BE2C (cell line): ENCODE data around the gene IGF2BP3.

Source experiments
- DNase-seq: peaks from one replicate; pipeline ENCODE4 v3.0.0-alpha.2; 2020
- H3K27me3 ChIP-seq: fragments of 250-450 bp; sonication (Bioruptor Pico); 2 replicates; pipeline ENCODE4 v1.5.1; 2020; ENCODE audit warnings: mild to moderate bottlenecking
- H3K36me3 ChIP-seq: fragments of 250-450 bp; sonication (Bioruptor Pico); 2 replicates; pipeline ENCODE4 v1.5.1; 2020; ENCODE audit warnings: mild to moderate bottlenecking
- H3K4me1 ChIP-seq: fragments of 250-450 bp; sonication (Bioruptor Pico); 2 replicates; pipeline ENCODE4 v1.5.1; 2020
- H3K4me3 ChIP-seq: 2 replicates; pipeline ENCODE4 v1.5.1; 2011; ENCODE audit warnings: low read depth, low read length
- H3K9me3 ChIP-seq: fragments of 250-450 bp; sonication (Bioruptor Pico); 2 replicates; pipeline ENCODE4 v1.5.1; 2020
- TF ChIP-seq, protein P1 (sequence below): IDR thresholded peaks from 2 replicates; pipeline ENCODE4 v1.5.1; 2012; ENCODE audit warnings: mild to moderate bottlenecking, low read depth, low read length

IGF2BP3 gene

DNA sequence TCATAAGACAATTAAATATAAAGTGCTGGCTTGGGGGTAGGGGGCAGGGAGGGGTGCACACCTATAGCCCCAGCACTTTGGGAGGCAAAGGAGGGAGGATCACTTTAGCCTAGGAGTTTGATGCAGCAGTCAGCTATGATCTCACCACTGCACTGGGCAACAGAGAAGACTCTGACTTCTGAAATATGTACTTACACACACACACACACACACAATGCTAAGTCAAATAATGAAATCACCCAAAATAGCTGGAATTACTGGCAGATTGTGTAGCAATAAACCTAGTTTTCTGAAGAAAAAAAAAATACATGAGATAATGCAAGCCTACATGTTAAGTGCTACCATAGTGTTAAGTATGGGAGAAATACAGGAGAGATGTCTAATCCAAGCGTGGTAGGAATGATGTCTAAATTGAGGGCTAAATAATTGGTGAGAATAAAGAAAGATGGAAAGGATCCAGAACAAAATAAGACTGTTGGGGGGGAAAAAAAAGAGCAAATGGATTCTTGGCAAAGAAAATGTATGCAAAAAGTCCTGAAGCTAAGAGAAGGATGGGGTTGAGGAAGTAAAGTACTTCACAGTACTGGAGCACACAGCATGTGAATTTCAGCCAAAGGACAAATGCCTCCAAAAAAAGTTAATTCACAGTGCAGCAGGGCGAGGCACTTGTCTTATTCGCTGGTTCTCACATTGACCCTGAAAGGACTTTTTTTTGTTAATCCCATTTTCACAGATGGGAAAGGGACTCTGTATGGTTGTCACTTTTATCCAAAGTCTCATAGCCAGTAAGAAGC is 73.9 kb downstream of the IGF2BP3 start:
- H3K27me3 ChIP-seq = no peaks in the 10 kb centered on the region
- H3K4me1 ChIP-seq = no peaks in the 10 kb centered on the region
- no peaks in the 10 kb centered on the region for H3K9me3 ChIP-seq
- H3K4me3 ChIP-seq = no peak overlapping the region
- TF ChIP-seq, protein P1, sequence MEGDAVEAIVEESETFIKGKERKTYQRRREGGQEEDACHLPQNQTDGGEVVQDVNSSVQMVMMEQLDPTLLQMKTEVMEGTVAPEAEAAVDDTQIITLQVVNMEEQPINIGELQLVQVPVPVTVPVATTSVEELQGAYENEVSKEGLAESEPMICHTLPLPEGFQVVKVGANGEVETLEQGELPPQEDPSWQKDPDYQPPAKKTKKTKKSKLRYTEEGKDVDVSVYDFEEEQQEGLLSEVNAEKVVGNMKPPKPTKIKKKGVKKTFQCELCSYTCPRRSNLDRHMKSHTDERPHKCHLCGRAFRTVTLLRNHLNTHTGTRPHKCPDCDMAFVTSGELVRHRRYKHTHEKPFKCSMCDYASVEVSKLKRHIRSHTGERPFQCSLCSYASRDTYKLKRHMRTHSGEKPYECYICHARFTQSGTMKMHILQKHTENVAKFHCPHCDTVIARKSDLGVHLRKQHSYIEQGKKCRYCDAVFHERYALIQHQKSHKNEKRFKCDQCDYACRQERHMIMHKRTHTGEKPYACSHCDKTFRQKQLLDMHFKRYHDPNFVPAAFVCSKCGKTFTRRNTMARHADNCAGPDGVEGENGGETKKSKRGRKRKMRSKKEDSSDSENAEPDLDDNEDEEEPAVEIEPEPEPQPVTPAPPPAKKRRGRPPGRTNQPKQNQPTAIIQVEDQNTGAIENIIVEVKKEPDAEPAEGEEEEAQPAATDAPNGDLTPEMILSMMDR = no peak
- no peak for DNase-seq
- peaks cover 32% of the 10 kb centered on the region for H3K36me3 ChIP-seq

DNA sequence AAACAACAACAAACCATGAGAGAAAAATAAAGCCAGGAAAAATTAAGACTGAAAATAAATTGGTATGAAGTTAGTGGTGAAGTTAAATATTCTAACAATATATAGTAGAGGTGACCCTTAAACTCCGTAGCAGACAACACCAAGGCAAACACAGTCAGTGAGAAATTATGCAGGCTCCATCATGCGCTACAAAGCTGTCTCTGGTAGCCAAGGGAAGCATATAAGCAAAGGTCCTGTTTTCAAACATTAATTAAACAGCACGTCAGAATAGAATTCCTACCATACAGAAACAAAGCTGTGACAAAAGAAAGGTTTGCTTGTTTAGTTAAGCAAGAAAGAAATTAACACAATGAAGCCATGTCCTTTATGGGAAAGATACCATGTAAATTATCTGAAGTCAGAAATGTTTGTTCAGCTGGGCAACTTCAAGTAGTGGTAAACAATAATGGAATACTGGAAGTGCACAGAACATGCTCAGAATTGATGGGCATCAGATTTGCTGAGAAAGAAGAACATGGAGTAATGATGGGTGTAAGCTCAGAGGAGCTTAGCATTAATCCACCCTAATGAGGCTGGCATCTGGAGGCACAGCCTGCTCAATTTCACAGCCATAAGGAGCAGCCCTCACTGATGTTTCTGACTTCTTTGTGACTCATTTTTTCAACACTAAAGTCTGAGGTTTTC is 75.7 kb downstream of the IGF2BP3 start:
- Histone ChIP-seq H3K9me3 (no peaks in the 10 kb centered on the region), H3K27me3 (no peaks in the 10 kb centered on the region), H3K36me3 (peaks cover 26% of the 10 kb centered on the region), H3K4me3 (no peak overlapping the region), H3K4me1 (no peaks in the 10 kb centered on the region)
- TF ChIP-seq, protein P1 = no peak
- DNase-seq = no peak

DNA sequence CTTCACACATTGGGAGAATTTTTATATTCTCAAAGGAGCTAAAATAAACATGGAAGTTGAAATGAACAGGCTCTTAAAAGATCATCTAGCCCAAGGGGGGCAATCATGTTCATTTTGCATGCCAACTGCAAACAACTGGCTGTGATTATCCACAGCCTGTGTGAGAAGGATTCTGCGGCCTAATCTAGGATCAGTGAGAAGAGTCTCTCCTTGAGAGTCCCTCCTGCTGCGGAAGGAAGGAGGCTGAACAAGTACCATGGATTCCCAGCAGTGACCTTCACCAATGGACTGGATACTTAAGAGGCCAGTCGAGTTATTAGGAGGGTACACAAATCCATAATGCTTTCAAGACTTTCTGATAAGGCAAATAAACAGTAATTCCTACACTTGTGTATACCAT is 76.7 kb downstream of the IGF2BP3 start:
- peaks cover 23% of the 10 kb centered on the region for H3K36me3 ChIP-seq
- H3K4me1 ChIP-seq = no peaks in the 10 kb centered on the region
- H3K9me3 ChIP-seq = no peaks in the 10 kb centered on the region
- H3K27me3 ChIP-seq = no peaks in the 10 kb centered on the region
- H3K4me3 ChIP-seq = no peak overlapping the region
- TF ChIP-seq, protein P1 = no peak
- DNase-seq = no peak

DNA sequence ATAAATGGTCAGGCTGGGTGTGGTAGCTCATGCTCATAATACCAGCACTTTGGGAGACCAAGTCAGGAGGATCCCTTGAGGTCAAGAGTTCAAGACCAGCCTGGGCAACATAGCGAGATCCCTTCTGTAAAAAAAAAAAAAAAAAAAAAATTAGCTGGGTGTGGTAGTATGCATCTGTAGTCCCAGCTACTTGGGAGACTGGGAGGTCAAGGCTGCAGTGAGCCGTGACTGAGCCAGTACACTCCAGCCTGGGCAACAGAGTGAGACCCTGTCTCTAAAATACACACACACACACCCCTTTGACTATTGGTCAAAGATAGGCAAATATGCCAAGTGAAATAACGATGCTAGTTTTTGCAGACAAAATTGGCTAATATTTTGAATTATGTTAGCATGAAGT is 80.6 kb downstream of the IGF2BP3 start:
- DNase-seq = no peak
- no peak overlapping the region for H3K4me3 ChIP-seq
- H3K9me3 ChIP-seq = no peaks in the 10 kb centered on the region
- TF ChIP-seq, protein P1 = no peak
- H3K27me3 ChIP-seq = no peaks in the 10 kb centered on the region
- peaks cover 33% of the 10 kb centered on the region for H3K36me3 ChIP-seq
- H3K4me1 ChIP-seq = no peaks in the 10 kb centered on the region

DNA sequence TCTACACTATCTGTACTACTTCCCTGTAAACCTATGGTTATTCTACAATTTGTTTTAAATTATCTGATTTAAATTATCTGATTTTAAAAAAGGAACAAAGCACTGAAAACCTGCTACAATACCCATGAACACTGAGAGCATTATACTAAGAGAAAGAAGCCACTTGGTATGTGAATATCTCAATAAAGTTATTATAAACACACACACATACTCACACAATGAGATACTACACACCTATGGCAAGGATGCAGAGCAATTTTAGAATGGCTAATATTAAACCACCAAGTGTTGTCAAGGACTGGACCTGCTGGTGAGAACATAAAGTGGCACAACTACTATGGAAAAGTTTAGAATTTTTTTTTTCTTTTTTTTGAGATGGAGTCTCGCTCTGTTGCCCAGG is 82.7 kb downstream of the IGF2BP3 start:
- DNase-seq = no peak
- no peaks in the 10 kb centered on the region for H3K4me1 ChIP-seq
- no peaks in the 10 kb centered on the region for H3K9me3 ChIP-seq
- H3K4me3 ChIP-seq = no peak overlapping the region
- H3K27me3 ChIP-seq = no peaks in the 10 kb centered on the region
- H3K36me3 ChIP-seq = peaks cover 32% of the 10 kb centered on the region
- TF ChIP-seq, protein P1 = no peak

DNA sequence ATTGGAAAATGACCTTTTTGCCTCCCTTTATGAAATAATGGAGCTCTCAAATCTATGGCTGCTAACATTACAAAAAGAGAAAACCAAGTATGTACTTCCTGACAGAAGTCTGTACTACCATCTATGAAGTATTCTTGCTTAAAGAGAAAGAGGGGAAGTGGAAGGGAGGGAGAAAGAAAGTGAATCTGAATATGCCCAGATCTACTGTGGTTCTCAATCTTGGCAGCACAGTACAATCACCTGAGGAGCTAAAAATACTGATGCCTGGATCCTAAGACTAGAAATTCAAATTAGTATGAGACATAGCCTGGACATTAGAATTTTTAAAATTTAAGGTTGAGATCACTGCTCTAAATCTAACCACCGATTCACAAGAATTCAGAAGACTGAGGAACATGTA is 85.2 kb downstream of the IGF2BP3 start:
- Histone ChIP-seq H3K9me3 (no peaks in the 10 kb centered on the region), H3K4me3 (no peak overlapping the region), H3K4me1 (no peaks in the 10 kb centered on the region), H3K27me3 (no peaks in the 10 kb centered on the region), H3K36me3 (peaks cover 32% of the 10 kb centered on the region)
- no peak for DNase-seq
- TF ChIP-seq, protein P1 = no peak
